ENCODE data around the gene ADCY3.

ADCY3 gene

GRCh38 chr2:24872344-24873115 lies 47.5 kb downstream of the ADCY3 start:
- H3K27me3 Mint-ChIP-seq (ENCODE audit: low read depth) = no peaks in the 10 kb centered on the region
- H3K36me3 Mint-ChIP-seq (ENCODE audit: low read depth) = peaks cover 4% of the 10 kb centered on the region
- no peak overlapping the region for H3K4me3 Mint-ChIP-seq
- peak overlapping the region in 1 of 3 experiments; percentile 24 for H3K27ac Mint-ChIP-seq
- TF ChIP-seq CTCF (IDR thresholded peaks at IDR 0.05; ENCODE audit: unreplicated experiment in 3 of 3) = no peak
- no peaks in the 10 kb centered on the region for H3K9me3 Mint-ChIP-seq
- peaks cover 9% of the 10 kb centered on the region for H3K4me1 Mint-ChIP-seq

- no peak overlapping the region for H3K4me3 Mint-ChIP-seq
- no peaks in the 10 kb centered on the region for H3K27me3 Mint-ChIP-seq (ENCODE audit: low read depth)
- H3K4me1 Mint-ChIP-seq = peaks cover 9% of the 10 kb centered on the region
- H3K27ac Mint-ChIP-seq = peak overlapping the region in 1 of 3 experiments; percentile 24
- H3K9me3 Mint-ChIP-seq = no peaks in the 10 kb centered on the region
- no peak for TF ChIP-seq CTCF (IDR thresholded peaks at IDR 0.05; ENCODE audit: unreplicated experiment in 3 of 3)
- H3K36me3 Mint-ChIP-seq (ENCODE audit: low read depth) = peaks cover 5% of the 10 kb centered on the region
These were observed 48.1 kb downstream of the ADCY3 start for GRCh38 chr2:24871852-24872333.

GRCh38 chr2:24870891-24871705 lies 48.9 kb downstream of the ADCY3 start:
- Mint-ChIP-seq H3K27ac (peak overlapping the region in 1 of 3 experiments; percentile 24), H3K4me1 (peaks cover 9% of the 10 kb centered on the region), H3K27me3 (ENCODE audit: low read depth) (no peaks in the 10 kb centered on the region), H3K9me3 (no peaks in the 10 kb centered on the region), H3K4me3 (no peak overlapping the region), H3K36me3 (ENCODE audit: low read depth) (peaks cover 7% of the 10 kb centered on the region)
- TF ChIP-seq CTCF (IDR thresholded peaks at IDR 0.05; ENCODE audit: unreplicated experiment in 3 of 3) = no peak

GRCh38 chr2:24870440-24870839 lies 49.6 kb downstream of the ADCY3 start:
- no peak overlapping the region for H3K4me3 Mint-ChIP-seq
- H3K27me3 Mint-ChIP-seq (ENCODE audit: low read depth) = no peaks in the 10 kb centered on the region
- H3K4me1 Mint-ChIP-seq = peaks cover 9% of the 10 kb centered on the region
- H3K9me3 Mint-ChIP-seq = no peaks in the 10 kb centered on the region
- no peak overlapping the region for H3K27ac Mint-ChIP-seq
- H3K36me3 Mint-ChIP-seq (ENCODE audit: low read depth) = peaks cover 7% of the 10 kb centered on the region
- no peak for TF ChIP-seq CTCF (IDR thresholded peaks at IDR 0.05; ENCODE audit: unreplicated experiment in 3 of 3)

- Mint-ChIP-seq H3K36me3 (ENCODE audit: low read depth) (peaks cover 11% of the 10 kb centered on the region), H3K4me1 (peaks cover 5% of the 10 kb centered on the region), H3K27me3 (ENCODE audit: low read depth) (no peaks in the 10 kb centered on the region), H3K27ac (no peak overlapping the region), H3K4me3 (no peak overlapping the region), H3K9me3 (no peaks in the 10 kb centered on the region)
- TF ChIP-seq CTCF (IDR thresholded peaks at IDR 0.05; ENCODE audit: unreplicated experiment in 3 of 3) = no peak
These were observed 53.1 kb downstream of the ADCY3 start for GRCh38 chr2:24866946-24867345.

Data from nephron (organoid).